ENCODE results near the gene SLC16A10.
"Not testable (repeated sequence)": the region's sequence is repeated elsewhere in the genome, so short reads cannot be mapped to it uniquely, and the experiment has no call there.

Gene SLC16A10, protein sequence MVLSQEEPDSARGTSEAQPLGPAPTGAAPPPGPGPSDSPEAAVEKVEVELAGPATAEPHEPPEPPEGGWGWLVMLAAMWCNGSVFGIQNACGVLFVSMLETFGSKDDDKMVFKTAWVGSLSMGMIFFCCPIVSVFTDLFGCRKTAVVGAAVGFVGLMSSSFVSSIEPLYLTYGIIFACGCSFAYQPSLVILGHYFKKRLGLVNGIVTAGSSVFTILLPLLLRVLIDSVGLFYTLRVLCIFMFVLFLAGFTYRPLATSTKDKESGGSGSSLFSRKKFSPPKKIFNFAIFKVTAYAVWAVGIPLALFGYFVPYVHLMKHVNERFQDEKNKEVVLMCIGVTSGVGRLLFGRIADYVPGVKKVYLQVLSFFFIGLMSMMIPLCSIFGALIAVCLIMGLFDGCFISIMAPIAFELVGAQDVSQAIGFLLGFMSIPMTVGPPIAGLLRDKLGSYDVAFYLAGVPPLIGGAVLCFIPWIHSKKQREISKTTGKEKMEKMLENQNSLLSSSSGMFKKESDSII

DNA sequence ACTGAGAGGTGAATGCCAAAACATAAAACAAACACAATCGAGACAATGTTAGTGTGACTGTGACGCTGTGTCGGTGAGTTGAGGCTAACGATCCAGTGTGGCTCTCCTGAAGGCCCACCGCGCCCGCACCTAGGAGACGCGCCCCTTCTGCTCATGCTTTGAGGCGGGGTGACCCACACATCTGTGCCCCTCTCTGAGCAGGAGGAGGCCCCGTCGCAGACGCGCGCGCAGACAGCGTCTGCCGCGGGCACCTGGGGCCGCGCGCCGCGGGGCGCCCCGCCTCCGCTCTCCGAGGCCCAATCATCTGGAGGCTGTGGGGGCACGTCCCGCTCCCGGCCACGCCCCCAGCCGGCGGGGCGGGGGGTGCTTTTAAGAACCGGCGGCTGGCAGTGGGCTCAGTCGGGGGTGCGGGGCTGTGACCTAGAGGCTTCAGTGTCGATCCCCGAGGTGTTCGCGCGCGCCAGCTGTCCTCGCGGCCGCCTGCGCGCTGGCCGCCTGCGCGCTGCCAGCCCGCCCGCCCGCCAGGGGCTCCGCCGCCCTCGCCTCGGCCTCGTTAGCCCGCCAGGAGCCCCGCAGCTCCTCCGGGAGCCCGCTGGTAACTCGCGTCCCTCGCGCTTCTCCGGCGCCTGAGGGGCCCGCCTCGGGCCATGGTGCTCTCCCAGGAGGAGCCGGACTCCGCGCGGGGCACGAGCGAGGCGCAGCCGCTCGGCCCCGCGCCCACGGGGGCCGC is at the start of gene SLC16A10:
Gene SLC16A10 (plus strand): TSS at position 398 of the 730 bp plus-strand sequence. CDS start 250 bp downstream, at position 648.
- FAIRE-seq = peak; percentile 66
- peak; percentile 84 for DNase-seq (ENCODE audit: insufficient read length, low spot score)

GRCh38 chr6:111038534-111039252 is 48.6 kb upstream of the SLC16A10 start:
- FAIRE-seq (no peak), DNase-seq (ENCODE audit: insufficient read length, low spot score) (no peak)

DNA sequence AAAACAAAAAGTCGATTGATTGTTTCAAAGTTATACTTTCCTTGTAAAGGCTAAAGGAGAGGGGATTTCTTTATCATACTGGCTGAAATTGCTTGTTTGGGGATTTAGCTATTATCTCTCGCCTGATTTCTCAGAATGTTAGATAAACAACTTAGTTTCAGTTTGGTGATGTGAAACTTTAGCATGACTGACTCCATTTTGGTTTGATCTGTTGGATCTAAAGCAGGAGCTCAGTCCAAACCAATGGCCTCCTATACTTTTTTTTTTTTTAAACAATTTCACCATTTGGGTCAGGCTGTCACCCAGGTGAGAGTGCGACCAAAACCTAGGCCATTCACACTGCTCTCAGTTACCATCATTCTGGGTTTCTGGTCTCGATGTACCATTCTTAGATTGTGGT is 45.4 kb upstream of the SLC16A10 start:
- FAIRE-seq = no peak
- no peak for DNase-seq (ENCODE audit: insufficient read length, low spot score)

- DNase-seq (ENCODE audit: insufficient read length, low spot score) (no peak), FAIRE-seq (no peak)
These were observed 40.1 kb upstream of the SLC16A10 start for GRCh38 chr6:111047244-111047643.

GRCh38 chr6:111050261-111051023 is 36.9 kb upstream of the SLC16A10 start:
- DNase-seq (ENCODE audit: insufficient read length, low spot score) (no peak), FAIRE-seq (no peak)

- FAIRE-seq = no peak
- no peak for DNase-seq (ENCODE audit: insufficient read length, low spot score)
These were observed 35.1 kb upstream of the SLC16A10 start for GRCh38 chr6:111052171-111052570.

- peak; percentile 58 for DNase-seq (ENCODE audit: insufficient read length, low spot score)
- FAIRE-seq = no peak
These were observed 30.1 kb upstream of the SLC16A10 start for GRCh38 chr6:111057074-111057752.

GRCh38 chr6:111061508-111061907 is 25.8 kb upstream of the SLC16A10 start:
- FAIRE-seq = no peak
- DNase-seq (ENCODE audit: insufficient read length, low spot score) = no peak

DNA sequence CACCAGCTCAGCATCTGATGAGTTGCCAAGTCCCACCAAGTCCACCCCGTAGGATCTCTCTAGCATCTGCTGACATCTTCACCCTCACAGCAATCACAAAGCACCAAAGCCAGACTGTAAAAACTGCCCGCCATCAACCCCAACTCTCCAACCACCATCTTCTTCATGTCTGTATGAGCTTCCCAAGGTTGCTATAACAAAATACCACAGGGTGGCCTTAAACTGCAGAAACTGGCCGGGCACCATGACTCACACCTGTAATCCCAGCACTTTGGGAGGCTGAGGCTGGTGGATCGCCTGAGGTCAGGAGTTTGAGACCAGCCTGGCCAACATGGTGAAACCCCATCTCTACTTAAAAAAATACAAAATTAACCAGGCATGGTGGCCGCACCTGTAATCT is 25.3 kb upstream of the SLC16A10 start:
- FAIRE-seq; DNase-seq (ENCODE audit: insufficient read length, low spot score): not testable (repeated sequence)

GRCh38 chr6:111062860-111063259 is 24.4 kb upstream of the SLC16A10 start:
- FAIRE-seq; DNase-seq (ENCODE audit: insufficient read length, low spot score): not testable (repeated sequence)

DNA sequence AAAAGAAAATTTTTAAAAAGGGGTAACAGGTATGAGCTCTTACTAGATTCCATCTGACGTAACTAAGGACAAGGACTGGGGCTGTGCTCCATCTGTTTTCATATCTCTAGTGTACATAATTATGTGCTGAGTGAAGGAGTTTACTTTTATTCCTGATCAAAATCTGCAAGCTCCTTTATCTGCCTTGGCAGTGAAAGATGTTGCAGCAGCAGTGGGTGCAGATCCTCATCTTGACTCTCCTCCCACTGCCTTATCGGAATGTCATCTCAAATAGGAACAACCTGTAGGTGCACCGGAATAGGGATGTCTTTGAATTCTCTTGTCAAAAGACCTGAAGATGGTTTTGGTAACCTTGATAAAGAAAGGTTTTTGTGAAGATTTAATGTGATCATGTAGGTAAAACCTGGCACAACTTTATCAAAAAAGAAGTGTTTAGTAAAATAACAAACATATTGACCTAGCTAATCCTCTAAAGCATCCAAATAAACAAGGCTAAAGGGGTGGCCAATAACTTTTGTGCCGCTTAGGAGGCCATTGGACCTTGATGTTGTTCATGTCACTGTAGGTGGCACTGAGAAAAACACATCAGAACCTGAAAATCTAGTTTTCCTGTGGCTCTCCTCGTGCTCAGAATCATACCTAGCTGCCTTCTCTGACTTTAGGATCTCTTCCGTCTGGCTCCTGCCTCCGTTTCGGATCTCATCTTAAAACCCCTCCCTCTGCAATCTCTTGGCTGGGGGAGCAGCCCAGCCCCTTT is 19.0 kb upstream of the SLC16A10 start:
- no peak for DNase-seq (ENCODE audit: insufficient read length, low spot score)
- FAIRE-seq = no peak

- FAIRE-seq (no peak), DNase-seq (ENCODE audit: insufficient read length, low spot score) (no peak)
These were observed 18.5 kb upstream of the SLC16A10 start for GRCh38 chr6:111068866-111069234.

- no peak for DNase-seq (ENCODE audit: insufficient read length, low spot score)
- FAIRE-seq = no peak
These were observed 17.8 kb upstream of the SLC16A10 start for GRCh38 chr6:111069382-111070104.

DNA sequence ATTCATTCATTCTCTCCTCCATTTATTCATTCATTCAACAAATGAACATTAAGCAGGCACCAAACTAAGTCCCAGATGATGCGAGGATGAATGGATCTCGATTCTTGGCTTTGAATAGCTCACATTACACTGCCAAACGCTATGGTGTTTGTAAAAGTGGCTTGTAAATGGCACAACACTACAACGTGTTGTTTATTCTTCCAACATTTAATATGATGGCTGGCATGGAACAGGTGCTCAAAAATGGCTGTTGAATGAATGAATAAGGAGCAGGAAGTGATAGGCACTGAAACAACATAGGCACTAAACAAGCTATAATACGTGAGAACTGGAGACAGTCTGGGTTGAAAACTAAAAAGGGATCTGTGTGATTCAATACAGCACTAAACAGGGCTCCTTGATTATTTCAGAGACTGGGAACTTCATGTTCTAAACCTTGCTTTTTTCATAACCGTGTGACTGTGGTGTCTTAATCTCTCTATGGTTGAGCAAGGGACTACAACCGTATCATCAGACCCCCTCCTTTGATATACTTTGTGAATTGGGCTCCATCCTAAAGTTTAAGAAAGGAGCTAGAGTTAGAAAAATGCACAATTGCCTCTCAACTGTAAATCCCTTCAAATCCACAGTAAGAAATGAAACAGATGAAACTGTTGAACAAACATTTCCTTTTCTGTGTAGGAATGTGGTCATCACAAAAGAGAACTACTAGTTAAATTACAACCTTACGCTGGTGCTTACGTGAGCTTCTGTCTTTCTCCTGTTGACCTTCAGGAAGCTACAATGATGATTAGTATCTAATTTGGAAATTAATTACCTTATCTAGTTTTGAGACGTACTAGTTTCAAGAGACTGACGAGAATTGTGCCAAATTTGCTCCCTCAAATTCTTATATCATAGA is 16.9 kb upstream of the SLC16A10 start:
- FAIRE-seq (no peak), DNase-seq (ENCODE audit: insufficient read length, low spot score) (no peak)

GRCh38 chr6:111072801-111073360 is 14.4 kb upstream of the SLC16A10 start:
- no peak for FAIRE-seq
- DNase-seq (ENCODE audit: insufficient read length, low spot score) = no peak

DNA sequence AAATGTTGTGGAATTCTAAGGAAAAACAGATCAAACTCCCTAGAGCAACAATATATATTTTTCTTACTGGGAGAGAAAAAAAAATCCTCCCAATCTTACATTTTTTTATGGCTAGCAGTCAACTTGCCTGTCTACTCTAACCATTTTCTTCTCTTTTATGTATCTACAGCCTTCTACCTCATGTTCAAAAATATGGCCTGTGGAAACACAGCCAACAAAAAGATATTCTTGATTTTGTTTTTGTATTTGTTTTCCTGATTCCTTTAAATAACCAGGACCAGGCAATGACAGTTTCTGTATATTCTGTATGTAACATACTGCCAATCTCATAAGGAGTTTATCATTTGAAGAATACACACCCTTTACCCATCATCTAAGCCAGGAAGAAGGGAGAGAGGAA is 13.0 kb upstream of the SLC16A10 start:
- FAIRE-seq (no peak), DNase-seq (ENCODE audit: insufficient read length, low spot score) (no peak)
